SK-N-SH (cell line): Measurements from ENCODE around the gene ZP1. TPM values are rescaled to one million over a fixed set of nuclear protein-coding genes. Genes with fewer than 3 reads are reported as not detected.

Experiments
- CTCF ChIA-PET: fragments of 300-600, 350-600 bp; formaldehyde crosslinking; extraction: SDS; loops from one replicate; lab custom pipeline; 2021; lab: Yijun Ruan, JAX
- POLR2A ChIA-PET: fragments of 350-600 bp; sonication (Branson Sonifier 250); formaldehyde crosslinking; extraction: SDS; loops from one replicate; lab custom pipeline; 2020; ENCODE audit warnings: antibody characterized with exemption, inconsistent platforms; lab: Yijun Ruan, JAX
- DNase-seq: peaks from one replicate; pipeline ENCODE4 v3.0.0; 2012
- H2AFZ ChIP-seq: fragments of 200-600 bp; sonication (generic); 2 replicates; pipeline ENCODE4 v1.8.1; 2016; ENCODE audit warnings: antibody characterized with exemption, mild to moderate bottlenecking, low read depth
- H3F3A ChIP-seq: fragments of 200-600 bp; sonication (generic); replicated peaks from 2 replicates; pipeline ENCODE3; 2016; ENCODE audit warnings: antibody characterized with exemption, mild to moderate bottlenecking; ENCODE audit not compliant: insufficient read depth
- H3K27ac ChIP-seq, 2 experiments: fragments of 200-500 bp in 1 of 2; fragments of 200-600 bp in 1 of 2; sonication (Bioruptor generic) in 1 of 2; sonication (generic), shearing (Covaris generic) in 1 of 2; 2 replicates each; pipeline versions ENCODE4 v1.5.1 to v1.6.1; 2014 to 2016; ENCODE audit warnings: low read depth in 2 of 2, inconsistent platforms in 1 of 2, low read length in 1 of 2, mild to moderate bottlenecking in 1 of 2, mixed read lengths in 1 of 2
- H3K27me3 ChIP-seq: fragments of 200-600 bp; sonication (generic), shearing (Covaris generic); 2 replicates; pipeline ENCODE4 v1.6.1; 2016; ENCODE audit warnings: mixed run types; ENCODE audit not compliant: insufficient read depth
- H3K36me3 ChIP-seq, 2 experiments: fragments of 200-500 bp in 1 of 2; fragments of 200-600 bp in 1 of 2; sonication (Bioruptor generic) in 1 of 2; sonication (generic) in 1 of 2; replicated peaks in 1 of 2; 2 replicates each; pipeline versions ENCODE3 to v1.5.1; 2014 to 2016; ENCODE audit warnings: low read length in 1 of 2, mild to moderate bottlenecking in 1 of 2; ENCODE audit not compliant: insufficient read depth in 2 of 2, control insufficient read depth in 1 of 2
- H3K4me1 ChIP-seq, 2 experiments: fragments of 200-500 bp in 1 of 2; fragments of 200-600 bp in 1 of 2; sonication (Bioruptor generic) in 1 of 2; sonication (generic), shearing (Covaris generic) in 1 of 2; 2 replicates each; pipeline versions ENCODE4 v1.5.1 to v1.6.1; 2014 to 2016; ENCODE audit warnings: low read depth in 1 of 2, low read length in 1 of 2, mixed run types in 1 of 2; ENCODE audit not compliant: insufficient read depth in 2 of 2, control insufficient read depth in 1 of 2
- H3K4me2 ChIP-seq: fragments of 200-600 bp; sonication (generic), shearing (Covaris generic); 2 replicates; pipeline ENCODE4 v1.6.1; 2017; ENCODE audit warnings: mixed run types
- H3K4me3 ChIP-seq, 2 experiments: fragments of 200-500 bp in 1 of 2; fragments of 200-600 bp in 1 of 2; sonication (Bioruptor generic) in 1 of 2; sonication (generic), shearing (Covaris generic) in 1 of 2; 2 replicates each; pipeline versions ENCODE4 v1.5.1 to v1.8.1; 2014 to 2016; ENCODE audit warnings: low read depth in 2 of 2, inconsistent platforms in 1 of 2, low read length in 1 of 2, mild to moderate bottlenecking in 1 of 2, mixed read lengths in 1 of 2, moderate library complexity in 1 of 2
- H3K79me2 ChIP-seq: fragments of 200-600 bp; sonication (generic); 2 replicates; pipeline ENCODE4 v1.8.1; 2017; ENCODE audit warnings: mild to moderate bottlenecking; ENCODE audit not compliant: insufficient read depth
- H3K9ac ChIP-seq: fragments of 200-600 bp; sonication (generic); 2 replicates; pipeline ENCODE4 v1.6.1; 2017; ENCODE audit warnings: mixed run types
- H3K9me2 ChIP-seq: fragments of 200-600 bp; sonication (generic); 2 replicates; pipeline ENCODE4 v1.6.1; 2017; ENCODE audit warnings: mixed run types
- H3K9me3 ChIP-seq: fragments of 200-600 bp; sonication (generic); 2 replicates; pipeline ENCODE4 v1.6.1; 2017; ENCODE audit warnings: mixed run types, mild to moderate bottlenecking, moderate library complexity
- H4K20me1 ChIP-seq: fragments of 200-600 bp; sonication (generic); 2 replicates; pipeline ENCODE4 v1.6.1; 2017; ENCODE audit warnings: mild to moderate bottlenecking, mixed run types; ENCODE audit not compliant: insufficient read depth
- CHD2 ChIP-seq: fragments of 150-350 bp; IDR thresholded peaks from 2 replicates; pipeline ENCODE4 v1.6.1; 2018; ENCODE audit warnings: low read length; ENCODE audit not compliant: partially characterized antibody
- CTCF ChIP-seq: fragments of 200-600 bp; sonication (generic); IDR thresholded peaks from 2 replicates; pipeline ENCODE4 v1.6.1; 2017; ENCODE audit warnings: antibody characterized with exemption, mild to moderate bottlenecking, moderate library complexity
- ELF1 ChIP-seq: IDR thresholded peaks from 2 replicates; pipeline ENCODE4 v1.4.0; 2012
- EP300 ChIP-seq, 2 experiments: IDR thresholded peaks; 2 replicates each; pipeline versions ENCODE4 v1.4.0 to v1.6.1; 2012; ENCODE audit warnings: borderline replicate concordance in 1 of 2, low read depth in 1 of 2, low read length in 1 of 2
- EZH2phosphoT487 ChIP-seq: fragments of 200-600 bp; sonication (generic); IDR thresholded peaks from 2 replicates; pipeline ENCODE4 v1.6.1; 2017; ENCODE audit warnings: low read depth, mixed run types, mild to moderate bottlenecking, antibody characterized with exemption, moderate library complexity, borderline replicate concordance
- FOSL2 ChIP-seq: IDR thresholded peaks from 2 replicates; pipeline ENCODE4 v1.4.0; 2012; ENCODE audit warnings: low read depth, mild to moderate bottlenecking, moderate library complexity, borderline replicate concordance
- FOXJ3 ChIP-seq: sonication (generic); formaldehyde crosslinking; IDR thresholded peaks from 2 replicates; pipeline ENCODE4 v1.5.1; 2020; ENCODE audit warnings: mild to moderate bottlenecking, missing genetic modification reagents
- GABPA ChIP-seq: IDR thresholded peaks from 2 replicates; pipeline ENCODE4 v1.4.0; 2012; ENCODE audit warnings: low read depth, mild to moderate bottlenecking
- JUND ChIP-seq: IDR thresholded peaks from 2 replicates; pipeline ENCODE4 v1.4.0; 2012
- MAX ChIP-seq: IDR thresholded peaks from 2 replicates; pipeline ENCODE4 v1.4.0; 2012; ENCODE audit warnings: low read depth
- MEF2A ChIP-seq: IDR thresholded peaks from 2 replicates; pipeline ENCODE4 v1.4.0; 2012; ENCODE audit warnings: low read depth, borderline replicate concordance
- MXI1 ChIP-seq: IDR thresholded peaks from 2 replicates; pipeline ENCODE4 v1.6.1; 2012; ENCODE audit warnings: mild to moderate bottlenecking, low read depth, low read length, improper control_type of control experiment
- NFIC ChIP-seq: IDR thresholded peaks from 2 replicates; pipeline ENCODE4 v1.4.0; 2012; ENCODE audit warnings: borderline replicate concordance
- NRF1 ChIP-seq: IDR thresholded peaks from 2 replicates; pipeline ENCODE4 v1.6.1; 2012; ENCODE audit warnings: low read depth, mild to moderate bottlenecking, low read length
- PBX3 ChIP-seq: IDR thresholded peaks from 2 replicates; pipeline ENCODE4; 2012
- POLR2AphosphoS5 ChIP-seq: IDR thresholded peaks from 2 replicates; pipeline ENCODE4 v1.6.1; 2012; ENCODE audit warnings: low read depth, low read length
- RCOR1 ChIP-seq: fragments of 150-350 bp; IDR thresholded peaks from 2 replicates; pipeline ENCODE4 v1.6.1; 2017; ENCODE audit warnings: antibody characterized with exemption, low read length
- RFX5 ChIP-seq: IDR thresholded peaks from 2 replicates; pipeline ENCODE4 v1.6.1; 2012; ENCODE audit warnings: mild to moderate bottlenecking, improper control_type of control experiment, low read length
- RXRA ChIP-seq: IDR thresholded peaks from 2 replicates; pipeline ENCODE4 v1.4.0; 2012; ENCODE audit warnings: low read depth, mild to moderate bottlenecking, borderline replicate concordance
- SMC3 ChIP-seq: IDR thresholded peaks from 2 replicates; pipeline ENCODE4 v1.6.1; 2012; ENCODE audit warnings: low read depth, low read length, improper control_type of control experiment
- TAF1 ChIP-seq: IDR thresholded peaks from 2 replicates; pipeline ENCODE4 v1.6.1; 2012; ENCODE audit warnings: low read depth, mild to moderate bottlenecking, low read length, moderate library complexity, borderline replicate concordance
- TCF12 ChIP-seq: IDR thresholded peaks from 2 replicates; pipeline ENCODE4 v1.4.0; 2012
- TEAD4 ChIP-seq: IDR thresholded peaks from 2 replicates; pipeline ENCODE4 v1.4.0; 2012; ENCODE audit warnings: mild to moderate bottlenecking, borderline replicate concordance; ENCODE audit not compliant: insufficient read depth
- USF1 ChIP-seq: IDR thresholded peaks from 2 replicates; pipeline ENCODE4 v1.4.0; 2012; ENCODE audit warnings: low read depth, borderline replicate concordance
- YY1 ChIP-seq: IDR thresholded peaks from 2 replicates; pipeline ENCODE4 v1.4.0; 2012; ENCODE audit warnings: low read depth, mild to moderate bottlenecking
- ZBTB33 ChIP-seq: IDR thresholded peaks from 2 replicates; pipeline ENCODE4 v1.4.0; 2012; ENCODE audit warnings: low read depth, borderline replicate concordance
- WGBS: methylation state at CpG from one replicate; pipeline ENCODE4 v1.1.6; 2017; ENCODE audit warnings: low lambda C conversion rate; 5-methylcytosine and 5-hydroxymethylcytosine counted together
- polyA plus RNA-seq, 3 experiments: library from polyadenylated mRNA; depleted of rRNA; stranded (reverse); fragments of >200 nt; gene quantifications; 2 replicates each; pipeline ENCODE4 v1.2.3, GENCODE V29; 2012

Gene ZP1
- polyA plus RNA-seq, 1 of the 3 experiments (the other 2 are of a cell fraction) = not detected

GRCh38 chr11:60906132-60906972 lies 39.0 kb downstream of the ZP1 start, which contains the start of gene PRPF19 (continued):
- TF ChIP-seq CHD2 = peak; percentile 97
- TF ChIP-seq EP300 (IDR thresholded peaks at IDR 0.05; ENCODE audit: borderline replicate concordance in 1 of 2, low read depth in 1 of 2, low read length in 1 of 2) = no peak
- TF ChIP-seq RFX5 = no peak
- TF ChIP-seq ZBTB33 = peak; percentile 86; the same call in 1 of the 2 replicates
- TF ChIP-seq NFIC = no peak
- TF ChIP-seq TAF1 = peak; percentile 82
- TF ChIP-seq MXI1 = peak; percentile 94
- TF ChIP-seq POLR2AphosphoS5 = peak; percentile 90
- peak; percentile 93 for TF ChIP-seq MAX
- TF ChIP-seq MEF2A = no peak; the same call in 1 of the 2 replicates
- TF ChIP-seq GABPA = peak; percentile 88
- TF ChIP-seq FOSL2 = no peak
- no peak for TF ChIP-seq FOXJ3
- 0 out of 2 replicates have a peak, but pooled peaks have one; percentile 5 for TF ChIP-seq RCOR1

- peaks cover 2 to 20% of the 10 kb centered on the region in 2 experiments; a peak in 2 of 4 replicates for H3K4me1 ChIP-seq
- H3K4me2 ChIP-seq = no peak overlapping the region
- ChIA-PET CTCF (no interaction called here), POLR2A (interaction anchor here (0.7 kb wide), 1 partner anchor 63 kb away, joined by 3 read pairs; no protein-coding TSS in a partner anchor)
- no peak overlapping the region for H3K9ac ChIP-seq
- no peaks in the 10 kb centered on the region for H3K9me2 ChIP-seq
- peaks cover 24% of the 10 kb centered on the region for H3K79me2 ChIP-seq
- DNase-seq = no peak
- no peak for TF ChIP-seq MEF2A
- TF ChIP-seq NRF1 = no peak
- TF ChIP-seq USF1 = no peak
- TF ChIP-seq EZH2phosphoT487 = no peak
- TF ChIP-seq TCF12 = no peak
- TF ChIP-seq EP300 (IDR thresholded peaks at IDR 0.05; ENCODE audit: borderline replicate concordance in 1 of 2, low read depth in 1 of 2, low read length in 1 of 2) = no peak
- TF ChIP-seq SMC3 = no peak
- TF ChIP-seq FOXJ3 = no peak
- no peak for TF ChIP-seq ELF1
- no peak for TF ChIP-seq PBX3
- TF ChIP-seq TEAD4 = no peak
- no peak for TF ChIP-seq RXRA
- TF ChIP-seq RFX5 = no peak
- TF ChIP-seq FOSL2 = no peak
- no peak for TF ChIP-seq CTCF
- no peak for TF ChIP-seq YY1
- TF ChIP-seq JUND = no peak
- 3% methylated on average over 1 of the region's 1 CpG for WGBS
- no peaks in the 10 kb centered on the region; the same call in 1 of the 2 replicates for H3K27me3 ChIP-seq
- no peaks in the 10 kb centered on the region for H3F3A ChIP-seq
- no peak overlapping the region for H2AFZ ChIP-seq
- H3K36me3 ChIP-seq = peaks cover 0 to 3% of the 10 kb centered on the region in 2 experiments
- H3K9me3 ChIP-seq = no peaks in the 10 kb centered on the region
- no peak overlapping the region for H3K4me3 ChIP-seq
- peaks cover 14% of the 10 kb centered on the region for H4K20me1 ChIP-seq
- no peak overlapping the region for H3K27ac ChIP-seq
Observed at GRCh38 chr11:60908803-60909202, 41.5 kb downstream of the ZP1 start.
